Erythroblast (primary cell): ENCODE results near the gene PMIS2.

Experiments
- GATA1 ChIP-seq: IDR thresholded peaks from 2 replicates; pipeline ENCODE4 v1.6.1; 2011; ENCODE audit warnings: low read depth, mild to moderate bottlenecking, control low read depth, low read length, moderate library complexity
- POLR2A ChIP-seq: IDR thresholded peaks from 2 replicates; pipeline ENCODE4 v1.6.1; 2011; ENCODE audit warnings: mild to moderate bottlenecking, low read length

GRCh38 chr19:35549174-35549788, 36.7 kb upstream of the PMIS2 start:
- TF ChIP-seq POLR2A (no peak), GATA1 (no peak)
